ENCODE results near the gene KCNC3. TPM values are rescaled to one million over a fixed set of nuclear protein-coding genes. Genes with fewer than 3 reads are reported as not detected.

The KCNC3 gene
- total RNA-seq, result 0.08 and 0.26 TPM in 2 replicates

DNA sequence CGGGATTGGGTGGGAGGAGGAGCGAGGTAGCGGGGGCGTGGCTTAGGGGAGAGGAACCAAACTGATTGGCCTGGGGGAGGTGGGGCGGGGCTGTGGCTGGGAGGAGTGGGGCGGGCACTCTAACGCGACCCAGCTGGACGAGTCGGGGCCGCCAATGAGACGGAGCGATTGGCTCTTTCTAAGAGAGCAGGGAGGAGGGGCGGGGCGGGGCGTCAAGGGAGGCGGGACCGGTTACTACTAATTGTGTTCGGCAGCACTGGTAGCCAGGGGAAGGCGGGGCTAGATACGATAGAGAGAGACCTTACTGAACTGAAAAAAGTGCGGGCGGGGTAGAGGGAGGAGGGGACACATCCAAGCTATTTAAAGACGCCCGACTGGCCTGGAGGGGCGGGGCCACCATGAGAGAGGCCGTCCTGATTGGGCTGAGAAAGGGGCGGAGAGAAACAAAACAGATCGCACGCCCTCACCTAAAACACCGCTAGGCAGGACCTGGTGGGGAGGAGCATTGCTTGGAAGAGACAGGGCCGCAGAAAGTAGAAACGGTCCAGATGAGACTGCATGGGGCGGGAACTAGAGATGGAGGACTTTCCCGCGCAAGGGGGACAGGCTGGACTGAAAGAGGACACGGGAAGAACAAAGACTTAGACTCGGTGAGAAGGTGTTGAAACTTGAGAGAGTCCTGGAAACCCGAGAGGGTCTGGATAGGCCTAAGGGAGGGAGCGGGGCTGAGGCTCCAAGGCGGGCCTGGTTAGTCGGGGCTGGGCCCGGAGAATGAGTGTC is at the start of gene KCNC3:
Gene KCNC3, minus strand, starts transcription at position 232 of the 780 bp plus-strand sequence. CDS start 295 bp downstream, outside the sequence.

DNA sequence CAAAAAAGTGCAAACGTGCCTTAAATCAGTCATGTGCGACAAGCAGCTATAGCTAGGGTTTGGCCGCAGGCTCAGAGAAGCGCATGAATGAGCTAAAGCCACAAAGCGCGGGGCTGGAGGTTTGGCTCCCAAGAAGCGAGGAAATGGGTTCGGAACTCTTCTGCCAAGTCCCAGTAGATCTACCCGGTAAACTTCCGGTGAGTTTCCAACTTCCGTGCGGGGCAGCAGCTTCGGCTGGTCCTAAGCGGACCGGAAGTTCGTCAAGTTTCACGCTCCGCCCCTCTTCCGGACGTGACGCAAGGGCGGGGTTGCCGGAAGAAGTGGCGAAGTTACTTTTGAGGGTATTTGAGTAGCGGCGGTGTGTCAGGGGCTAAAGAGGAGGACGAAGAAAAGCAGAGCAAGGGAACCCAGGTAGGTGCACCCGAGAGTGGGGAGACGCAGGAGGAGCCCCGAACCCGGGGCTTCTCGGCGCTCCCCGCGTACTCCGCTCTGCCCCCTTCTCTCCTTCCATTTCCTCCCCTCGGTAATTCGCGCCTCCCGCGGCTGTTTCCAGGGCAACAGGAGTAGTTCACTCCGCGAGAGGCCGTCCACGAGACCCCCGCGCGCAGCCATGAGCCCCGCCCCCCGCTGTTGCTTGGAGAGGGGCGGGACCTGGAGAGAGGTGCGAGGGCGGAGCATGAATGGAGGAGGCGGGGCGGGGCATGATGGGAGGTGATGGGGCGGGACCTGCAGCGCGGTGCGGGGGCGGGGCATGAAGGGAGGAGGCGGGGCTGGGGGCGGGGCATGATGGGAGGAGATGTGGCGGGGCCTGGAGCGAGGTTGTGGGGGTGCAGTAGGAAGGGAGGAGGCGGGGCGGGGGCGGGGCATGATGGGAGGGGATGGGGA is 47.2 kb upstream of the KCNC3 start, which contains the start of gene NR1H2:
Gene NR1H2, plus strand, starts transcription at position 292 of the 885 bp plus-strand sequence. CDS start 1,149 bp downstream, outside the sequence.

DNA sequence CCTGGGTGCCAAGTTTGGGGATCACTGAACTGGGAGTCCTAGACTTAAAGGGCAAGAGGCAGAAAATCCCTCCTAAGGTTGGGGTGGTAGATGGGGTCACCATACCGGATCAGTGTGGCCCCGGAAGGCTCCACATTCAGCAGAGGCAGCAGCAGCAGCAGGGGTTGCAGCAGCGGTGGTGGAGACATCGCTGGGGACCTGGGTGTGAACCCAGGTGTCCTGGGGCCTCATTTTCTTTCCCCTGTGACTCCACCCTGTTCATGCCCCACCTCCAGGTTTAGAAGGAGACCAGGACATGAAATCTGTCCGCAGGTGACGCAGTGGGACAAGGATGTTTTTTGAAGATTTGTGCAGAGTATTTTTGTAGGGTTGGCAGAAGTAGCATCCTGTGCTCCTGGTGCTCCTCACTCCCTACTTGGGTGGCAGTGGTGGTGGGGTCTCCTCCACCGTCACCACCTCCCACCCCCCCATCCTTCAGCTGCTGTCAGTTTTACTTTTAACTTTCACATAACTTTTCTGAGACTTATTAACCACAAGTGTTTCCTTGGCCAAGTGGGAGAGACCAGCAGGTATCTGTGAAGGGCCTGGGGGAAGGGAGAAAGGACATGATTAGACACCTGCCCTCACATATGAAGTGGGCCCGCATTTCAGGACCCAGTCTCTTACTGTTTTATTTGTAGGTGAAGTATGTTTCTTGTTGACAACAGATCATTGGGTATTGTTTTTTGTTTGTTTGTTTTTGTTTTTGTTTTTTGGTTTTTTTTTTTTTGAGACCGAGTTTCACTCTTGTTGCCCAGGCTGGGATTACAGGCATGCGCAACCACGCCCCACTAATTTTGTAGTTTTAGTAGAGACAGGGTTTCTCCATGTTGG is 36.5 kb upstream of the KCNC3 start, which contains the start of gene NAPSA:
Gene NAPSA, minus strand, starts transcription at position 206 of the 873 bp plus-strand sequence. Its CDS starts 18 bp downstream, at position 188.

Other genes with a start within 250 kb of the KCNC3 start
- gene IZUMO2, start 166.1 kb downstream of the KCNC3 start, total RNA-seq, result 0.65 TPM in 1 of 2 replicates, not detected in the other
- gene MYH14, start 125.8 kb downstream of the KCNC3 start, total RNA-seq, result 0.65 TPM in 1 of 2 replicates, not detected in the other
- gene NAPSA, start 36.3 kb upstream of the KCNC3 start, total RNA-seq, result 2.8 TPM in 1 of 2 replicates, not detected in the other
- 61.9 and 74.3 TPM in 2 replicates for gene NR1H2, start 47.1 kb upstream of the KCNC3 start, total RNA-seq
- gene POLD1, start 55.0 kb upstream of the KCNC3 start, total RNA-seq, result 25.5 and 33.4 TPM in 2 replicates
- not detected in 2 replicates for gene SPIB, start 89.6 kb upstream of the KCNC3 start, total RNA-seq
- gene MYBPC2, start 103.5 kb upstream of the KCNC3 start, total RNA-seq, result 0.64 TPM in 1 of 2 replicates, not detected in the other
- 53.7 and 124 TPM in 2 replicates for gene EMC10, start 147.1 kb upstream of the KCNC3 start, total RNA-seq
- gene GARIN5A, start 147.5 kb upstream of the KCNC3 start, total RNA-seq, result 0.24 and 0.52 TPM in 2 replicates
- 57.5 and 61.9 TPM in 2 replicates for gene JOSD2, start 181.8 kb upstream of the KCNC3 start, total RNA-seq
- not detected in 2 replicates for gene ASPDH, start 184.5 kb upstream of the KCNC3 start, total RNA-seq
- 0.39 and 1.6 TPM in 2 replicates for gene LRRC4B, start 239.1 kb upstream of the KCNC3 start, total RNA-seq

Data from epithelial cell of alveolus of lung (primary cell).